HG02884 (cell line): ENCODE measurements around the gene TECPR2.
"Not testable (repeated sequence)": the region's sequence is repeated elsewhere in the genome, so short reads cannot be mapped to it uniquely, and the experiment has no call there.

ENCODE experiments used
- ATAC-seq: cut with Tn5 transposase; IDR thresholded peaks from one replicate; pipeline ENCODE4 v1.9.1; 2021; ENCODE audit warnings: mild to moderate bottlenecking, moderate library complexity; ENCODE audit not compliant: unreplicated experiment

The TECPR2 gene

DNA sequence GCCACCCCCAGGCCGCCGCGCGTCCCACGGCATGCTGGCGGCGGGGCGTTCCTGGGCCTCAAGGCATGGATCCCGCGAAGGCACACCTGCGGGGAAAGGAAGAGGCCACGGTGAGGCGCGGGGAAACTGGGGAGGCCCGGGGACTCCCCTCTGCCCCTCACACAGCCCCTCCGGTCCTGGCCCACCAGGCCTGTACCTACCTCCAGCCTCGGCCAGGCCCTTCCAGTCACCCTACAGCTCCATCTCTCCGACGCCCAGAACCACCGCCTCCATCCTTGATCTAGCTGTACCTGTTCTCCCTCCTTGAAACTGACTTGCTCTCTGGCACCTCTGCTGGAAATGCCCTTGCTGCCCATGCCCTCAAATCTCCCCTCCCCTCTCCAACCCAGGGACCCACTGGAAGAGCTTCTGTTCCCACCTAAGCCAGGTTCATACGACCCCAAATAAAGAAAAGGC lies 145.1 kb downstream of the TECPR2 start:
- no peak for ATAC-seq

GRCh38 chr14:102508410-102508773 lies 145.7 kb downstream of the TECPR2 start:
- no peak for ATAC-seq

DNA sequence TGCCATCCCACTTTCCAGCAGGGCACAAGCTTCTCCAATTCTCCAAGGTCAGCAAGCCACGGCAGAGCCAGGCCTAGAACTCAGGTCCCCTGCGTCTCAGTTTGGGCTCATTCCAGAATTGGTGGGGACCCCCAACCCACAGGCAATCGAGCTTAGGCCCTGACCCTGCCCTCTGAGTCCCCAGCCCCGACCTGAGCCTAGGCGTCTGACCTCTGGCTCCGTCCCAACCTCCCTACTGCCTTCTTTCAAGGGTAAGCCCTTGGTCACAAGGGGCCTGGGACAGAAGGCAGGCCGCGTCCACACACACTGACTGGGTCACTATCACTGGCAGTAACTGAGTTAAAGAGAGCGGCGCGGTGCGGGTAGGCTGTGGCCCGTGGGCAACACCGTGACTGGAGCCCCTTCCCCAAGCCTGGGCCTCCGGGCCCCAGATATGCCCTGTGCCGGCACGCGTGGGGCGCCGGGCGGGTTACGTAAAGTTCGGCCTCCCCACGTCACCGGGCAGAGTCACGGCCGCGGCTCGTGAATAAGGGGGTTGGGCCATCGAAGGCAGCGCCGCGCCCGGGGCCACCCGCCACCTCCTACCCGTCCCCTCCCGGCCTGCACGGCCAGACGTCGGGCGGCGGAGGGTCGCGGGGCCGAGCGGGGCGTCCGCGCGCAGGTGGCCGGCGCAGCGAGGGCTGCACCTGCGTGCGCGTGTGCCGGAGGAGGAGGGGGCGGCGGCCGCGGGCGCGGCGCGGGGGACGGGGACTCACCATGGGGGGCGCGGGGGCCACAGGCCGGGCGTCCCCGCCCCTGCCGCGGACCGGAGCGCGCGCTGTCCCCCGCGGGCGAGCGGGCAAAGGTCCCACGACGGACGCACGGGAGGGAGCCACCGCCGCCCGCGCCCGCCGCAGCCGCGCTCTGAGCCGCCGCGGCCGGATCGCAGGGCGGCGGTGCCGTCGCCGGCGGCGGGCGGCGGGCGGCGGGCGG lies 146.3 kb downstream of the TECPR2 start:
- no peak for ATAC-seq

DNA sequence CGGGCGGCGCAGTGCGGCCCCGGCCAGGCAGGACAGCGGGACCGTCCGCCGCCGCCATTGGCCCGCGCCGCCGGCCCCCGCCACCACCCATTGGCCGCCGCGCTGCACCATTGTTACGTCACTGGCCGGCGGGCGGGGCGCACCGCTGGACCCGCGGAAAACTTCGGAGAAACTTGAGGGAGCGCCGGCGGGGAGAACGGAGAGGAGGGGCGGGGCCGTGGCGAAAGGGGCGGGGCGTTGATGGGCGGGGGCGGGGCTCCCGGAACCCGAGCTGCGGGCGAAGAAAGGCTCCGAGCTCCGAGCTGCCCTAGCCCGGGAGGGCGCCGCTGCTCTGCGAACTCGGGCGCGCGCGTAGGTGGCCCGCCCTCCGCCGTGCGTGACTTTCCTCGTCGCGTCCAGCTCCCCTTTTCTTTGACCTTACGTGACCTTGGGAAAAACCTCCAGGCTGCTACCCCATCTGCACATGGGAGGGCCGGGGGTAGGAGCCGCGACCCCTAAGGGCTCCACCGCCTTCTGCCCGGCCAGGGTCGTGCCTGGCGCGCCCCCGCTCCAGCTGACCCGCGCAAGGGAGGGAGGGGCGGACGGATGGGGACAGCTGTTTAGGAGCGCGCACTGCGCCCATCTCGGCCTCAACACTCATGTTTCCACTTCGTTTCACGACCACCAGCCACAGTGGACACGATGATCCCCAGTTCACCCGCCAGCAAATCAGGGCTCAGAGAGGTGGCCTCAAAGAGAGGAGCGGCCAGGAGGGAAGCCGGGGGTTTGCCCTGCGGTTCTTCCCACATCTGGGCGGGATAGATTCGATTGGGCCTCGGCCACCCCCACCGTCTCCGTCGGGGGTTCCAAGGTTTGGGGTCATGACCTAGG lies 147.2 kb downstream of the TECPR2 start, which contains the start of gene ANKRD9:
ANKRD9 (minus strand) TSS at position 31 of the 870 bp plus-strand sequence. CDS start 1,887 bp downstream, outside the sequence.
- peak; percentile 77 for ATAC-seq

GRCh38 chr14:102510616-102511520 lies 148.1 kb downstream of the TECPR2 start:
- no peak for ATAC-seq

DNA sequence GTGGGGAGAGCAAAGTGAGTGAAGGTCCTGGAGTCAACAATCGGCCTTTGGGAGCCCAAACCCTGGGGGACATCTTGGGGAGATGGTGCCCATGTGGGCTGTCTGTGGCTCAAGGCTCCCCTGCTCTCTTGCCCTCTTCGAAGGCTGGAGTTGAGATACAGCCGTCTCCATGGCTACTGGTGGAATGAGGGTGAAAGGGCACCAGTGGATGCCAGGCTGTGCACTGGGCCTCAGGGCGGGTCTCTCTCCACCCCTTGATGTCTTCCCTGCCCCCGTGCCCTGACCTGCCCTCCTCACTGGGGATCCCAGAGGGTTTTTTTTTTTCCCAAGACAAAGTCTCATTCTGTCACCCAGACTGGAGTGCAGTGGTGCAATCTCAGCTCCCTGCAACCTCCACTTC lies 148.8 kb downstream of the TECPR2 start:
- ATAC-seq, result no peak

- no peak for ATAC-seq
These were observed 150.1 kb downstream of the TECPR2 start for GRCh38 chr14:102512793-102513300.

DNA sequence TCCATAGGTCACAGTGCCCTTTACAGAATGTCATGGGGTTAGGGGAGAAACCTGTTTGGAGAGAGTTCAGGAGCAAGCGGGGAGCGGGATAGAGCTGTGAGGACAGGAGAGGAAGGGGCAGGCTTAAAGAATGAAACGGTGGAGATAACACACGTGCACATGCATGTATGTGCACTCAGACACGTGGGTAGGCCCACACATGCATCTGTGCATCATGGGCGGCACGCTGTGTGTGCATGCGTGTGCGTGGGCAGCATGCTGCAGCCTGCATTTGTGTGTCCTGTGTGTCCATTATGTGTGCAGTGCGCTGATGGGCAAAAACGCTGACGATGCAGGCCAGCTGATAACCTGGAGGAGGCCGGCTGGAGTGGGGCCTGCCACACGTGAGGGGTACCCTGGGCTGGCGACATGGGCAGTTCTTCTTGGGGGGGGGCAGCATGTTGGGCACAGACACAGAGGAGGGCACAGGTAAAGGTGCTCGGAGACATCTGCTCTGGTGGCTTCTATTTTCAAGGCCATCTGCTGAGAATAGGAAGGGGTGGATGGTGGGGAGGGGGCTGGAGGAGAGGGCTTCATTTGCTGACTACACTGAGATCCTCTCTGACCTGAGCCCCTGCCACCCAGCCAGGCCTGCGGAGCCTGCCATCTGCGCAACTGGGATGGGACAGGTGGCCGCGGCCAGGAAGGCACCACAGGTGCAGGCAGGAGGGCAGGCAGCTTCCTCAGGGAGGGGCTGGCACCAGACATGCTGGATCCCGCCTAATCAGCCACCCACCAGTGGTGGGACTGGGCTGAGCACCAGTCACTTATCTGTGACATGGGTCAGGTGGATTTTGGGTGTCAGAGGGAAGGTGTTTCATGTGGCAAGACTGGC lies 151.4 kb downstream of the TECPR2 start:
- no peak for ATAC-seq

DNA sequence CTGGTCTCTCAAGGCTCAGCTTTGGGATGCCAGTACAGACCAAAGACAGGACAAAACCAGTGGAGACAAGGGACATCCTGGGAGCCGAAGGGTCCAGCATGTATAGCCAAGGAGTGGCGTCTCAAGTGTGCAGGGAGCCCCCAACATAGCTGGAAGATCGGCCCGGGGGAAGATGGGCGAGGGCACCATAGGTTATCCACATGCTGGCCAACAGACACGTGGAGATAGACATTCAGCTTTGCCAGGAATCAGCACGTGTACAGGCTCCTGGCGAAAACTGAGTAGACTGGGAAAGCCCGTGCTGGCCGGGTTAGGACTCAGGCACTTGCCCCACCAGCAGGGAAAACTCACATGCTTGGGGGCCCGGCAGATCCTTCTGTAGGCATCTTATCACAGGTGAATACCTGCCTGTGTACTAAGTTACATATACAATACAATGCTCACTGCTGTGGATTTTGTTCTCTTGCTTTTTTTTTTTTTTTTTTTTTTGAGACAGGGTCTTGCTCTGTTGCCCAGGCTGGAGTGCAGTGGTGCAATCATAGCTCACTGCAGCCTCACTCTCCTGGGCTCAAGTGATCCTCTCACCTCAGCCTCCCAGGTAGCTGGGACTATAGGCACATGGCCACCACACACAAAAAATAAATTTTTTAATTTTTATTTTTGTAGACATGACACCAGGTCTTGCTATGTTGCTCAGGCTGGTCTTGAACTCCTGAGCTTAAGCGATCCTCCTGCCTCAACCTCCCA lies 152.4 kb downstream of the TECPR2 start:
- no peak for ATAC-seq

DNA sequence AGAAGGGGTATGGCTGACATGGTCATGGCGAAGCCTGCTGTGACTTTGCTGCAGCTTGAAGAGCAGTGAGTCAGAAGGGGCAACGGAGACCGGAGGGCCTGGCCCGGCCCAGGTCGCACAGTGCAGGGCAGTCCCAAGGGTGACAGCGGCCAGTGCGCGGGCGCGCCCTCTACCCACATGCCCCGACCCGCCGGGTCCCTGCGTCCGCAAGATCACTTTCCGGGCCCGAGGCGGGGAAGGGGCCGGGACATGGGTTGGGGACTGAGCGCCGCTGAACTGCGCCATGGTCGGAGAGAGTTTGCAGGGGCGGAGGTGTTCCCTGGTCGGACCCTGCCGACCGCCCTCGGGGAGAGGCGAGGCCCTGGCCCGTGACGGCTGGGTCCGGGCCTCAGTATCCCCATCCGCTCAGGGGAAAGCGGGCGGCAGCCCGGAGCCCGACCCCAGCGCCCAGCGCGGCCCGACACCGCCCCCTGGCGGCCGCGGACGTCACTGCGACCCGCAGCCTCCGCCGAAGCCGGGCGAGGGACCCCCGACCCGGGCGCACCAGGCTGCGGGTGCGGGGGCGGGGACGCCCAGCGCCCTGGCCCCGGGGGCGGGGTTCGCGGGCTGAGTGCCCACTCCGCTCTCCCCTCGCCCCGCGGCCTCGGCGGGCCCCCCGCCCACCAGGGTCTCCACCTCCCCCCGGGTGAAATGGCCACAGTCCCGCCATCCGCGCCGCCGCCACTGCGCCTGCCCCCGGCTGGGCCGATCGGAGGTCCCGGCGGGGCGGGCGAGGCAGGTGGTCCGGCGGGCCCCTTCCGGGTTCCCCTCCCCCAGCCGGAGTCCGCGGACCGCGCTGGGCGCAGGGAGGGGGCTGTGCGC lies 154.0 kb downstream of the TECPR2 start:
- ATAC-seq, result no peak

GRCh38 chr14:102517392-102518062 lies 154.8 kb downstream of the TECPR2 start:
- ATAC-seq, result no peak

DNA sequence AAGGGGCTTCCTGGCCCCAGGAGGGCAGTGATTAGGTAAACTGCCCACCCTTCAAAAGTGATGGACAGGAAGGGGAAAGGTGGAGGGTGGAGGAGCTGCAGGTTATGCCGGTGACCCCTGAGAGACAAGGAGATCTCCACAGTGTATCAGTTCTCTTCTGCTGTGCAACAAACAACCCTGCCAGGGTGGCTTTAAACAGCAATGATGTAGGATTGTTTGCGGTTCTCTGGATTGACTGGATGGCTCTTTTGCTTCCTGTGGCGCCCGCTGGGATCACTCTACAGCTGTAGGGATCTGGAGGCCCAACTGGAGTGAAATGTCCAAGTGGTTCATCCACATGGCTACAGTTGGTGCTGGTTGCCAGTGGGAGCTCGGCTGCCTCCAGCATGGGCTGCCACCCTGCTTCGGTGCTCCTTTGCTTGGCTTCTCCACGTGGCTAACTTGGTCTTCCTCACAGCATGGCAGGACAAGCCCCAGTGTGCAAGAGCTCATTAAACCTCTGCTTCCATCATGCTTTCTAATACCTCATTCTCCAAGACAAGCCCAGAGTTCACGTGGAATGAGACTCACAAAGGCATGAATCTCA lies 155.4 kb downstream of the TECPR2 start:
- no peak for ATAC-seq

GRCh38 chr14:102519709-102520108 lies 157.0 kb downstream of the TECPR2 start:
- not testable (repeated sequence) for ATAC-seq

GRCh38 chr14:102523200-102523568 lies 160.4 kb downstream of the TECPR2 start:
- ATAC-seq, result no peak

GRCh38 chr14:102523569-102524450 lies 161.1 kb downstream of the TECPR2 start:
- ATAC-seq, result no peak
